Mesenchymal stem cell (in vitro differentiated cells and primary cell): Measurements from ENCODE around the gene QKI.

Experiments used
- DNase-seq: peaks from one replicate; pipeline ENCODE4 v3.0.0-alpha.2; 2013
- H2AFZ ChIP-seq: one replicate; pipeline ENCODE4 v1.6.1; 2013; ENCODE audit warnings: low read depth, mild to moderate bottlenecking, control low read depth, inconsistent platforms, low read length, moderate library complexity
- H2AK5ac ChIP-seq: 2 replicates; pipeline ENCODE4 v1.6.1; 2013; ENCODE audit warnings: low read length, moderate library complexity, mild to moderate bottlenecking, inconsistent platforms; ENCODE audit not compliant: severe bottlenecking
- H2BK120ac ChIP-seq: one replicate; pipeline ENCODE4 v1.6.1; 2013; ENCODE audit warnings: low read depth, mild to moderate bottlenecking, inconsistent platforms, low read length, moderate library complexity
- H2BK12ac ChIP-seq, 2 experiments: one replicate each; pipeline ENCODE4 v1.6.1; 2013; ENCODE audit warnings: inconsistent platforms in 2 of 2, low read length in 2 of 2, mild to moderate bottlenecking in 2 of 2, moderate library complexity in 2 of 2, control low read depth in 1 of 2
- H2BK15ac ChIP-seq: one replicate; pipeline ENCODE4 v1.6.1; 2013; ENCODE audit warnings: mild to moderate bottlenecking, low read depth, inconsistent platforms; ENCODE audit not compliant: poor library complexity, severe bottlenecking
- H2BK5ac ChIP-seq: 2 replicates; pipeline ENCODE4 v1.6.1; 2013; ENCODE audit warnings: low read depth, mild to moderate bottlenecking, low read length, control low read depth, inconsistent platforms; ENCODE audit not compliant: poor library complexity, severe bottlenecking
- H3K14ac ChIP-seq, 2 experiments: one replicate each; pipeline ENCODE4 v1.6.1; 2013; ENCODE audit warnings: inconsistent platforms in 2 of 2, low read length in 2 of 2, control low read depth in 1 of 2, mild to moderate bottlenecking in 1 of 2, moderate library complexity in 1 of 2
- H3K18ac ChIP-seq, 2 experiments: one replicate each; pipeline ENCODE4 v1.6.1; 2013; ENCODE audit warnings: inconsistent platforms in 2 of 2, low read length in 2 of 2, control low read depth in 1 of 2, low read depth in 1 of 2, mild to moderate bottlenecking in 1 of 2
- H3K23ac ChIP-seq, 2 experiments: one replicate each; pipeline ENCODE4 v1.6.1; 2013; ENCODE audit warnings: inconsistent platforms in 2 of 2, low read length in 2 of 2, mild to moderate bottlenecking in 2 of 2, moderate library complexity in 2 of 2, control low read depth in 1 of 2
- H3K27ac ChIP-seq: 2 replicates; pipeline ENCODE4 v1.5.1; 2013; ENCODE audit warnings: mild to moderate bottlenecking, moderate library complexity, low read length, control low read depth, inconsistent platforms; ENCODE audit not compliant: poor library complexity, severe bottlenecking
- H3K27me3 ChIP-seq, 2 experiments: 2 replicates each; pipeline versions ENCODE4 v1.6.1 to v1.7.0; 2013; ENCODE audit warnings: low read length in 2 of 2, mild to moderate bottlenecking in 2 of 2, moderate library complexity in 2 of 2, control low read depth in 1 of 2, inconsistent platforms in 1 of 2; ENCODE audit not compliant: control insufficient read depth in 1 of 2, insufficient read depth in 1 of 2
- H3K36me3 ChIP-seq, 2 experiments: 2 replicates each; pipeline versions ENCODE4 v1.6.1 to v1.7.0; 2013; ENCODE audit warnings: low read length in 2 of 2, control low read depth in 1 of 2, inconsistent platforms in 1 of 2, low read depth in 1 of 2, mild to moderate bottlenecking in 1 of 2; ENCODE audit not compliant: insufficient read depth in 2 of 2, control insufficient read depth in 1 of 2
- H3K4ac ChIP-seq, 2 experiments: one replicate each; pipeline ENCODE4 v1.6.1; 2013; ENCODE audit warnings: inconsistent platforms in 2 of 2, low read length in 2 of 2, mild to moderate bottlenecking in 2 of 2, moderate library complexity in 2 of 2, control low read depth in 1 of 2, low read depth in 1 of 2
- H3K4me1 ChIP-seq: 2 replicates; pipeline ENCODE4 v1.6.1; 2013; ENCODE audit warnings: low read depth, low read length, control low read depth; ENCODE audit not compliant: control insufficient read depth, insufficient read depth
- H3K4me2 ChIP-seq: 2 replicates; pipeline ENCODE4 v1.6.1; 2013; ENCODE audit warnings: low read length, mild to moderate bottlenecking, inconsistent platforms; ENCODE audit not compliant: poor library complexity, severe bottlenecking
- H3K4me3 ChIP-seq, 2 experiments: 2 replicates each; pipeline versions ENCODE4 v1.5.1 to v1.7.0; 2013; ENCODE audit warnings: low read length in 2 of 2, mild to moderate bottlenecking in 2 of 2, control low read depth in 1 of 2, low read depth in 1 of 2; ENCODE audit not compliant: insufficient read depth in 1 of 2
- H3K79me1 ChIP-seq: replicated peaks from 2 replicates; pipeline ENCODE4 v1.6.1; 2013; ENCODE audit warnings: mild to moderate bottlenecking, control low read depth, low read length, inconsistent platforms; ENCODE audit not compliant: poor library complexity, severe bottlenecking
- H3K9ac ChIP-seq: 2 replicates; pipeline ENCODE4 v1.7.0; 2013; ENCODE audit warnings: mild to moderate bottlenecking, low read length, moderate library complexity
- H3K9me3 ChIP-seq: 2 replicates; pipeline ENCODE4 v1.7.0; 2013; ENCODE audit warnings: mild to moderate bottlenecking, low read length; ENCODE audit not compliant: control insufficient read depth
- H4K8ac ChIP-seq: one replicate; pipeline ENCODE4 v1.6.1; 2013; ENCODE audit warnings: inconsistent platforms, mild to moderate bottlenecking, low read length, moderate library complexity
- H4K91ac ChIP-seq: one replicate; pipeline ENCODE4 v1.6.1; 2013; ENCODE audit warnings: mild to moderate bottlenecking, low read length, inconsistent platforms
- whole genome bisulfite sequencing: methylation state at CpG from one replicate; pipeline ENCODE4 v1.1.7; 2013; ENCODE audit warnings: mixed read lengths; 5-methylcytosine and 5-hydroxymethylcytosine counted together

QKI gene

DNA sequence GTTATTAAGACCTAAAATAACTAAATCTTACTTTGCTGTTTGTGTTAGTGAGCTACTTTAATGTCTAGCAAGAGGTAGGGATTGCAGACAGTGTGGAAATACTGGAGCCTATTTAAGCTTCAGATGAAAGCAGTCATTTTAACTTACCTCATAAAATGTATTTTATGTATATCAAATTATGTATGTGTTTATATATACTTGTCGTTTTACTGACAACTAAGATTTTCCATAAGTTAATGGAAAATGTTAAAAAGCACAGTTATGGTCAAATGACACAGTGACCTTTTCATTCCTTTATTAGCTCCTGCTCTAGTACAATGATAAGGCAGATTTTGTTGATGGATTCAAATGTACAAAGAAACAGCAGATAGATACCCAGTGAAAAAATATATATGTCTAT is 34.6 kb downstream of the QKI start:
- Histone ChIP-seq H2BK120ac (no peak overlapping the region), H3K9ac (peak overlapping the region; percentile 21), H3K18ac (no peak overlapping the region), H3K4ac (no peak overlapping the region), H3K23ac (no peak overlapping the region), H2BK12ac (no peak overlapping the region), H4K8ac (no peak overlapping the region), H3K27me3 (no peaks in the 10 kb centered on the region), H3K79me1 (peaks cover 2% of the 10 kb centered on the region), H3K9me3 (no peaks in the 10 kb centered on the region), H2AFZ (no peak overlapping the region), H3K36me3 (no peaks in the 10 kb centered on the region), H3K27ac (no peak overlapping the region), H2BK5ac (no peak overlapping the region), H3K4me1 (no peaks in the 10 kb centered on the region), H3K4me2 (no peak overlapping the region), H2BK15ac (no peak overlapping the region), H3K4me3 (no peak overlapping the region), H4K91ac (no peak overlapping the region), H2AK5ac (no peak overlapping the region), H3K14ac (no peak overlapping the region)
- no CpG with 5 or more reads among the region's 1 CpG for WGBS
- peak; percentile 46 for DNase-seq

DNA sequence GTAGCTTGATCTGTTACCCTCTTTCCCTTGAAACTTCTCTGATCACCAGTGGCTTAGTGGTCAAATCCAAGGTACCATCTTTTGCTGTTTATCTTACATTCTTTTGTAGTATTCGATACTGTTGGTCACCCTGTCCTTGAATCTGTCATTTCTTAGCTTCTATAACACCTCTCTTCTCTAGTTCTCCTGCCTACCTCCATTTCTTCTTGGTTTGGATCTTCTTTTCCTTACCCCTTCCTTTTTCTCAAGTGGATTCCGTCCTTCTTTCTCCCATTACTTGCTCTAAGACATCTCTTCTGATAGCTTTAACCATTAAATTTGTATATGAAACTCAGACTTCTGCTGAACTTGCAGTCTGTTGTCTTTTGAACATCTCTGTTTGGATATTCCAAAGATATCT is 39.9 kb downstream of the QKI start:
- Histone ChIP-seq H3K4ac (no peak overlapping the region), H3K36me3 (peaks cover 0 to 19% of the 10 kb centered on the region in 2 experiments), H3K9me3 (no peaks in the 10 kb centered on the region), H3K23ac (no peak overlapping the region), H2BK120ac (no peak overlapping the region), H2BK5ac (no peak overlapping the region), H3K18ac (no peak overlapping the region), H4K91ac (no peak overlapping the region), H2AFZ (no peak overlapping the region), H3K79me1 (peaks cover 2% of the 10 kb centered on the region), H3K27me3 (no peaks in the 10 kb centered on the region), H3K4me1 (peaks cover 5% of the 10 kb centered on the region), H2BK12ac (no peak overlapping the region), H3K14ac (no peak overlapping the region), H3K9ac (no peak overlapping the region), H2BK15ac (no peak overlapping the region), H3K4me3 (no peak overlapping the region), H4K8ac (no peak overlapping the region), H3K27ac (no peak overlapping the region), H3K4me2 (no peak overlapping the region), H2AK5ac (no peak overlapping the region)
- WGBS = 95% methylated on average over 2 of the region's 2 CpGs
- DNase-seq = no peak

DNA sequence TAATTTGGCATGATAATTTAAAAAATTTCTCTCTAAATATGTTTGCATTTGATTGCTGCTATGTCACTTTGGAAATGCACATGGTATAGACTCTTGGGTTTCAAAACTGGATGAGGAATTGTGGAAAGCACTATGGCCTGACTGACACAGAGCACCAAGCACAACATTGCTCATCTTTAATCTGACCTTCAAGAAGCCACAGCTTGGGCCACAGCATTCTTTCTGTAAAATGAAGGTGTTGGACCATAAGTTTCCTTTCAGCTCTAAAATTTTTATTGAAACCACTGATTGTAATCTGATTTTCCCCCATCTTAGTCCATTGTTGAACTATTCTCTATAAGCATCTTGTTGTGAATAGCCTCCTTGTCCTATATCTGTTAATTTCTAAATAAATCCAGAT is 41.0 kb downstream of the QKI start:
- Histone ChIP-seq H2AFZ (no peak overlapping the region), H2BK120ac (no peak overlapping the region), H3K4ac (no peak overlapping the region), H2BK5ac (no peak overlapping the region), H3K27ac (no peak overlapping the region), H3K9ac (no peak overlapping the region), H2AK5ac (no peak overlapping the region), H3K23ac (no peak overlapping the region), H3K18ac (no peak overlapping the region), H3K14ac (no peak overlapping the region), H3K36me3 (peaks cover 0 to 19% of the 10 kb centered on the region in 2 experiments), H3K4me2 (no peak overlapping the region), H3K4me1 (peaks cover 5% of the 10 kb centered on the region), H4K91ac (no peak overlapping the region), H2BK15ac (no peak overlapping the region), H3K9me3 (no peaks in the 10 kb centered on the region), H3K27me3 (no peaks in the 10 kb centered on the region), H4K8ac (no peak overlapping the region), H3K79me1 (peaks cover 2% of the 10 kb centered on the region), H3K4me3 (no peak overlapping the region), H2BK12ac (no peak overlapping the region)
- DNase-seq = no peak

DNA sequence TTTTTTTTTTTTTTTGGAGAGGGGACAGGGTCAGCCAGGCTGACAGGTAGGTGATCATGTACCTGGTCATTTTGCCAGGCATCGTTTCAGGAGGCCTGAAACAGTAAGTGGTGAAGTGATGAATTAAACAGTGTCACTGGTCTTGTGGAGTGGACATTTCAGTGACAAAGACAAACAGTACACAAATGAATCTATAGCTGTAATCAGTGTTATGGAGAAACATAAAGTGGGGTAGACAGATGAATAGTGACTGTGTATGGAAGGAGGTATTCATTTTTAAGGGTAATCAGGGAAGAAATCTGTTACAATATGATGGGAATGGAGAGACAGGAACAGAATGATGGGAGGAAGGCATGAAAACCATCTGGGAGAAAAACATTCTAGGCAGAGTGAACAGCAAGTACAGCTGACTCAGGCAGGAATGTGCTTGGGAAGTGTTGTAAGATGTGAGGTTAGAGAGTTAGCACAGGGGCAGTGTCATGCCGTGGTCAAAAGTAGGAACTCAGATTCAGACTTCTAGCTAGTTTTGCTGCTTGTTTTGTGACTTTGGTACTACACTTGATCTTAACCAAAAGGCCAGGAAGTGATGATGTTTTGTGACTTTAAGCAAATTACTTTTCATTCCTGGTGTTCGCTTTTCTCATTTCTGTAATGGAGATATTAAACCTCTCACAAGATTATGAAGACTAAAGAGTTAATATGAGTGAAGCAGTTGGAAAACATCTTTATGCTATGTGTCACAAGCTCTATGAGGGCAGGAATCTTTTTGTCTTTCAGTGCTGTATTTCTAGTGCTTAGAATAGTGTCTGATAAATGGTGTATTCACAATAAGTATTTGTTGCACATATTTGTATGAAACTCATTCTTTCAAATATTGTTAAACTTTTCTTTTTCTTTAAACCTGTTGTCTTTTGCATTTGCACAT is 43.4 kb downstream of the QKI start:
- no peak overlapping the region for H2BK12ac ChIP-seq
- no peaks in the 10 kb centered on the region for H3K27me3 ChIP-seq
- H2AFZ ChIP-seq = no peak overlapping the region
- H4K91ac ChIP-seq = no peak overlapping the region
- H3K14ac ChIP-seq = no peak overlapping the region
- H3K4me2 ChIP-seq = no peak overlapping the region
- no peak overlapping the region for H2AK5ac ChIP-seq
- H3K79me1 ChIP-seq = no peaks in the 10 kb centered on the region
- peak overlapping the region; percentile 90 for H3K9ac ChIP-seq
- peak overlapping the region; percentile 53 for H3K27ac ChIP-seq
- no peak overlapping the region for H2BK5ac ChIP-seq
- H3K9me3 ChIP-seq = no peaks in the 10 kb centered on the region
- H3K18ac ChIP-seq = no peak overlapping the region
- peaks cover 5% of the 10 kb centered on the region for H3K4me1 ChIP-seq
- no peak overlapping the region for H3K23ac ChIP-seq
- H3K4me3 ChIP-seq = peak overlapping the region in 1 of 2 experiments; percentile 25
- H2BK15ac ChIP-seq = no peak overlapping the region
- H3K36me3 ChIP-seq = peaks cover 0 to 19% of the 10 kb centered on the region in 2 experiments
- peak; percentile 92 for DNase-seq
- WGBS = 21% methylated on average over 2 of the region's 3 CpGs
- H2BK120ac ChIP-seq = no peak overlapping the region
- no peak overlapping the region for H3K4ac ChIP-seq
- H4K8ac ChIP-seq = no peak overlapping the region
